Measurements from ENCODE around the gene CHD9.
A peak's percentile ranks its signal among the peaks of the same experiment; 100 is the strongest.

The CHD9 gene

GRCh38 chr16:53356478-53357207, 301.9 kb downstream of the CHD9 start:
- no peak for DNase-seq (ENCODE audit: low read depth in 3 of 3, low spot score in 1 of 3)

DNA sequence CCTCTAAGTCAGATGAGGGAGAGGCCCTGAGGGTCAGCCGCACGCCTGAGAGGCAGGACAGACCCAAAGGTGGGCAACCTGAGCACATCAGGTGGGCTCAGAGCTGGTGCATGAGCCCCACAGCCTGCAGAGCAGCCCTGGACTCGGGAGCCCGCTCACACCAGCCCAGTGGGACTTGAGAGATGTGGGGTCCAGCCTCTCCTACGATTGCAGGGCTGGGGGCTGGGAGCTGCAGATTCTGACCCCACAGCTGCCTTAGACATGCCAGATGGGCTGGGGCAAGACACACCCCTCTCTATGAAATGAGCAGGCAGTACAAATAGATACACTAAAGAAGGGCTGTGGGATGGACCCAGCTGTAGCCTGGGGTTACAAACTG, 302.4 kb downstream of the CHD9 start:
- DNase-seq (ENCODE audit: low read depth in 3 of 3, low spot score in 1 of 3), result no peak

- DNase-seq (ENCODE audit: low read depth in 3 of 3, low spot score in 1 of 3), result no peak
These were observed 303.2 kb downstream of the CHD9 start for GRCh38 chr16:53357955-53358354.

DNA sequence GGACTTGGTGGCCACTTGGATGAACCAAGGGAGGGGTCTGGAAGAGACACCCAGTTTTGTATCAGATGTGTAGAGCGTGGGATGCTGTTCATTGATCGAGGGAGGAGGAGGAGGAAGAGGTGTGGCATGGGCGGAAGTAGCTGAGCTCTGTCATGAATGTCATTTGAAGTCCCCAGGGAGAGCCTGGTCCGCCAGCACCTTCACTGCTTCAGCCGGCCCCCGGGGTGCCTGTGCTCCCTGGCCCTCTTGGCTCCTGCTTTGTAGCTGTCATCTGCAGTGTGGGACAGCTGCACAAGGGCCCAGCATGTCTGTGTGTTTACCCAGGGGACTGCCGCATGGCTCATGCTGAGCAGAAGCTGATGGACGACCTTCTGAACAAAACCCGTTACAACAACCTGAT, 304.1 kb downstream of the CHD9 start:
- DNase-seq (ENCODE audit: low read depth in 3 of 3, low spot score in 1 of 3), result no peak

DNA sequence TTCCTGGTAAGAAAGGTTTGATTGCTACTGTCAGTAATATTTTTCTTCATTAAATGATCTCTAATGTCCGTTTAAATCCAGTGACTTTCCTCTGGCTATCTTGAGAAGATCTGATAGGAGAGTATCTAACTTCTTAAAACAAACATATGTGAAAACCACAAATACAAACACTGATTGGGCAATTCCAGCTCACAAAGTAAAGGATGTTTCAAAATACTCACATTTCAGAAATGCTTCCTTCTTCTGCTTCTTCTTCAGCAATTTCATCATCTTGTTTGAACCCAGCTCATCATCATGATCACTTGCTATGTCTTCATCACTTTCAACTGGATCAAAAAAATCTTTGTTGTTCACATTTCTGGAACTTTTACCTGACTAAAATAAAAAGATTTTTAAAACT, 315.1 kb downstream of the CHD9 start:
- DNase-seq (ENCODE audit: low read depth in 3 of 3, low spot score in 1 of 3), result no peak

GRCh38 chr16:53370827-53371226, 316.0 kb downstream of the CHD9 start:
- DNase-seq (ENCODE audit: low read depth in 3 of 3, low spot score in 1 of 3), result no peak

- DNase-seq (ENCODE audit: low read depth in 3 of 3, low spot score in 1 of 3), result peak; percentile 16 to 74 (median 58)
These were observed 318.4 kb downstream of the CHD9 start for GRCh38 chr16:53372992-53373871.

DNA sequence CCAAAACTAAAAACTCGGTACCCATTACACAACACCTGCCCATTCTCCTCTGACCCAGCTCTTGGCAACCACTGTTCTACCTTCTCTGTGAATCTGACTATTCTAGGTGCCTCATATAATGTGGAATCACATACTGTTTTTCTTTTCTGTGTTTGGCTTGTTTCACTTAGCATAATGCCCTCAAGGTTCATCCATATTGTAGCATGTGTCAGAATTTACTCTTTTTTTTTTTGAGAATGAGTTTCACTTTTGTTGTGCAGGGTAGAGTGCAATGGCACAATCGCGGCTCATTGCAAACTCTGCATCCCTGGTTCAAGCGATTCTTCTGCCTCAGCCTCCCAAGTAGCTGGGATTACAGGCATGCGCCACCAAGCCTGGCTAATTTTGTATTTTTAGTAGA, 320.0 kb downstream of the CHD9 start:
- DNase-seq (ENCODE audit: low read depth in 3 of 3, low spot score in 1 of 3), result no peak

GRCh38 chr16:53378138-53378537, 323.3 kb downstream of the CHD9 start:
- DNase-seq (ENCODE audit: low read depth in 3 of 3, low spot score in 1 of 3), result no peak
